Vagina (tissue), 2 donors: ENCODE results near the gene GCNT4. TPM values are rescaled to one million over a fixed set of nuclear protein-coding genes. Genes with fewer than 3 reads are reported as not detected.

Experiments used
- DNase-seq, 2 donors: peaks; one replicate each; pipeline ENCODE4 v3.0.0-alpha.2; 2017; ENCODE audit errors: extremely low spot score in 2 of 2
- H3K27ac ChIP-seq: fragments of 200-600 bp; sonication (generic); one replicate; pipeline ENCODE4 v1.5.1; 2019
- H3K27me3 ChIP-seq: fragments of 200-600 bp; sonication (generic); one replicate; pipeline ENCODE4 v1.5.1; 2019
- H3K36me3 ChIP-seq, 2 donors: fragments of 200-600 bp; sonication (generic); one replicate each; pipeline ENCODE4 v1.5.1; 2017 to 2019
- H3K4me1 ChIP-seq: fragments of 200-600 bp; sonication (generic); one replicate; pipeline ENCODE4 v1.5.1; 2019
- H3K4me3 ChIP-seq, 2 donors: fragments of 200-600 bp; sonication (generic); 1 replicate in 1 of 2; 2 replicates in 1 of 2; pipeline ENCODE4 v1.5.1; 2016 to 2019
- H3K9me3 ChIP-seq: fragments of 200-600 bp; sonication (generic); one replicate; pipeline ENCODE4 v1.5.1; 2019
- CTCF ChIP-seq, 3 experiments: fragments of 450-650 bp in 2 of 3; fragments of 200-600 bp in 1 of 3; sonication (generic) in 1 of 3; IDR thresholded peaks; one replicate each; pipeline ENCODE4 v1.5.1; 2017 to 2019; ENCODE audit warnings: antibody characterized with exemption in 3 of 3, mild to moderate bottlenecking in 2 of 3, moderate library complexity in 2 of 3
- POLR2A ChIP-seq, 2 donors: fragments of 450-650 bp; IDR thresholded peaks; one replicate each; pipeline ENCODE4 v1.6.1; 2017; ENCODE audit warnings: antibody characterized with exemption in 2 of 2, mild to moderate bottlenecking in 2 of 2, moderate library complexity in 2 of 2
- POLR2AphosphoS5 ChIP-seq, 2 donors: sonication (generic); formaldehyde crosslinking; IDR thresholded peaks; one replicate each; pipeline ENCODE4 v1.9.0; 2017; ENCODE audit warnings: antibody characterized with exemption in 2 of 2, mild to moderate bottlenecking in 2 of 2, low read depth in 1 of 2; ENCODE audit not compliant: insufficient read depth in 1 of 2
- intact Hi-C: fragments of 100-400 bp; cut with DNase I; formaldehyde crosslinking; loops from one replicate; pipeline ENCODE4 v1.15.1; 2023
- total RNA-seq: library from RNA; depleted of rRNA; stranded (reverse); fragments of >200 nt; gene quantifications from one replicate; pipeline ENCODE4 v1.2.3, GENCODE V29; 2016

The GCNT4 gene
- total RNA-seq, 1 donor from 2014 or later, result 2.5 TPM

GRCh38 chr5:75067434-75067833, 15.1 kb upstream of the GCNT4 start:
- no peak for TF ChIP-seq POLR2AphosphoS5 (IDR thresholded peaks at IDR 0.05; ENCODE audit: insufficient read depth in 1 of 2, low read depth in 1 of 2)
- TF ChIP-seq POLR2A (IDR thresholded peaks at IDR 0.05), result no peak
- TF ChIP-seq CTCF (IDR thresholded peaks at IDR 0.05), result no peak
- intact Hi-C loops, result loop anchor here (5.0 kb wide), 1 partner anchor 1185 kb away; no protein-coding TSS in a partner anchor
- Histone ChIP-seq H3K27ac (no peak overlapping the region), H3K9me3 (no peaks in the 10 kb centered on the region), H3K4me3 (no peak overlapping the region), H3K4me1 (no peaks in the 10 kb centered on the region), H3K36me3 (no peaks in the 10 kb centered on the region), H3K27me3 (no peaks in the 10 kb centered on the region)
- DNase-seq, result no peak

- Histone ChIP-seq H3K9me3 (no peaks in the 10 kb centered on the region), H3K27me3 (no peaks in the 10 kb centered on the region), H3K4me3 (no peak overlapping the region), H3K27ac (no peak overlapping the region), H3K36me3 (no peaks in the 10 kb centered on the region), H3K4me1 (no peaks in the 10 kb centered on the region)
- no peak for DNase-seq
- TF ChIP-seq POLR2A (IDR thresholded peaks at IDR 0.05), result no peak
- TF ChIP-seq CTCF (IDR thresholded peaks at IDR 0.05), result no peak
- TF ChIP-seq POLR2AphosphoS5 (IDR thresholded peaks at IDR 0.05; ENCODE audit: insufficient read depth in 1 of 2, low read depth in 1 of 2), result no peak
- intact Hi-C loops, result no loop called here
Observed at GRCh38 chr5:75062925-75063531, 10.7 kb upstream of the GCNT4 start.

- Histone ChIP-seq H3K4me1 (peaks cover under 1% of the 10 kb centered on the region), H3K9me3 (no peaks in the 10 kb centered on the region), H3K4me3 (no peak overlapping the region), H3K36me3 (no peaks in the 10 kb centered on the region), H3K27ac (no peak overlapping the region), H3K27me3 (no peaks in the 10 kb centered on the region)
- no peak for TF ChIP-seq POLR2AphosphoS5 (IDR thresholded peaks at IDR 0.05; ENCODE audit: insufficient read depth in 1 of 2, low read depth in 1 of 2)
- TF ChIP-seq POLR2A (IDR thresholded peaks at IDR 0.05), result no peak
- no peak for TF ChIP-seq CTCF (IDR thresholded peaks at IDR 0.05)
- intact Hi-C loops, result no loop called here
- no peak for DNase-seq
Observed at GRCh38 chr5:75059912-75060545, 7.7 kb upstream of the GCNT4 start.

- H3K27me3 ChIP-seq, result no peaks in the 10 kb centered on the region
Observed at GRCh38 chr5:75058986-75059535, 6.7 kb upstream of the GCNT4 start.

More at GRCh38 chr5:75058986-75059535, 6.7 kb upstream of the GCNT4 start:
- Histone ChIP-seq H3K4me3 (no peak overlapping the region), H3K4me1 (peaks cover 10% of the 10 kb centered on the region), H3K27ac (no peak overlapping the region), H3K9me3 (no peaks in the 10 kb centered on the region), H3K36me3 (no peaks in the 10 kb centered on the region)
- intact Hi-C loops, result no loop called here
- no peak for TF ChIP-seq CTCF (IDR thresholded peaks at IDR 0.05)
- no peak for TF ChIP-seq POLR2A (IDR thresholded peaks at IDR 0.05)
- no peak for TF ChIP-seq POLR2AphosphoS5 (IDR thresholded peaks at IDR 0.05; ENCODE audit: insufficient read depth in 1 of 2, low read depth in 1 of 2)
- DNase-seq, result no peak
